K562 (cell line): ENCODE results near the gene NRG3. TPM values are rescaled to one million over a fixed set of nuclear protein-coding genes. Genes with fewer than 3 reads are reported as not detected.

Experiments
- ATAC-seq: fragments of 200-7000 bp; cut with Tn5 transposase; 3 replicates; pipeline ENCODE4 v1.9.1; 2020; ENCODE audit warnings: moderate library complexity
- BruUV-seq: library from RNA; stranded (reverse); fragments of 400-500 nt; replicated peaks from 2 replicates; lab custom pipeline; 2021; lab: Mats Ljungman, UMichigan
- CTCF ChIA-PET: fragments of 300-600 bp; formaldehyde crosslinking; extraction: SDS; loops from one replicate; lab custom pipeline; 2021; ENCODE audit warnings: low intra/inter-chr PET ratio; lab: Yijun Ruan, JAX
- POLR2A ChIA-PET: fragments of 300-600, 350-650 bp; sonication (Branson Sonifier 250); formaldehyde crosslinking; extraction: SDS; loops from one replicate; lab custom pipeline; 2021; ENCODE audit warnings: antibody characterized with exemption, inconsistent platforms; lab: Yijun Ruan, JAX
- DNase-seq, 4 experiments: peaks; one replicate each; pipeline versions ENCODE4 v3.0.0 to v3.0.0-alpha.2; 2011 to 2018; ENCODE audit warnings: low spot score in 3 of 4, mixed read lengths in 3 of 4; ENCODE audit errors: extremely low read depth in 1 of 4
- FAIRE-seq: peaks from 2 replicates; lab custom pipeline; 2011; peaks lifted over from hg19 to GRCh38; lab: Jason Lieb, UNC
- H2AFZ ChIP-seq: 2 replicates; pipeline ENCODE4 v1.6.0; 2011; ENCODE audit warnings: low read depth, low read length, control low read depth, inconsistent platforms
- H3K27ac ChIP-seq: fragments of 200-600 bp; 3 replicates; pipeline ENCODE4 v1.8.0; 2011; ENCODE audit warnings: low read depth, mild to moderate bottlenecking, control low read depth, inconsistent platforms, low read length, moderate library complexity, mixed read lengths; ENCODE audit errors: extremely low read depth
- H3K27me3 ChIP-seq, 2 experiments: fragments of 300-600 bp in 1 of 2; 2 replicates in 1 of 2; 3 replicates in 1 of 2; pipeline versions ENCODE4 v1.6.0 to v1.8.0; 2011; ENCODE audit warnings: inconsistent platforms in 2 of 2, low read length in 2 of 2, mild to moderate bottlenecking in 1 of 2, mixed read lengths in 1 of 2, moderate library complexity in 1 of 2; ENCODE audit not compliant: control insufficient read depth in 2 of 2, insufficient read depth in 2 of 2
- H3K36me3 ChIP-seq: fragments of 300-600 bp; 3 replicates; pipeline ENCODE4 v1.8.0; 2011; ENCODE audit warnings: mild to moderate bottlenecking, low read length, inconsistent platforms; ENCODE audit not compliant: control insufficient read depth, insufficient read depth
- H3K4me1 ChIP-seq, 2 experiments: fragments of 200-600 bp in 1 of 2; replicated peaks in 1 of 2; 2 replicates in 1 of 2; 3 replicates in 1 of 2; pipeline versions ENCODE4 v1.5.1 to v1.8.0; 2011; ENCODE audit warnings: inconsistent platforms in 2 of 2, low read length in 2 of 2, mild to moderate bottlenecking in 1 of 2, mixed read lengths in 1 of 2, moderate library complexity in 1 of 2; ENCODE audit not compliant: control insufficient read depth in 2 of 2, insufficient read depth in 2 of 2
- H3K4me2 ChIP-seq: 2 replicates; pipeline ENCODE4 v1.6.1; 2011; ENCODE audit warnings: low read length, control low read depth, inconsistent platforms, mixed read lengths; ENCODE audit not compliant: insufficient read depth
- H3K4me3 ChIP-seq: fragments of 200-600 bp; sonication (generic), shearing (Covaris generic); 2 replicates; pipeline ENCODE4 v1.5.1; 2016; ENCODE audit warnings: control low read depth, inconsistent platforms
- H3K79me2 ChIP-seq: fragments of 200-600 bp; 3 replicates; pipeline ENCODE4 v1.8.0; 2011; ENCODE audit warnings: low read length, inconsistent platforms; ENCODE audit not compliant: control insufficient read depth, insufficient read depth
- H3K9ac ChIP-seq, 2 experiments: 2 replicates each; pipeline versions ENCODE4 v1.6.0 to v1.6.1; 2011; ENCODE audit warnings: low read depth in 2 of 2, low read length in 2 of 2, control low read depth in 1 of 2, inconsistent platforms in 1 of 2, mild to moderate bottlenecking in 1 of 2, mixed read lengths in 1 of 2; ENCODE audit not compliant: insufficient read depth in 1 of 2
- H3K9me1 ChIP-seq: one replicate; pipeline ENCODE4 v1.6.0; 2011; ENCODE audit warnings: inconsistent platforms, mild to moderate bottlenecking, low read length, moderate library complexity; ENCODE audit not compliant: control insufficient read depth, insufficient read depth
- H3K9me3 ChIP-seq: replicated peaks from 2 replicates; pipeline ENCODE4 v1.5.1; 2011; ENCODE audit warnings: low read depth, low read length, inconsistent platforms; ENCODE audit not compliant: control insufficient read depth, insufficient read depth
- H4K20me1 ChIP-seq: replicated peaks from 2 replicates; pipeline ENCODE4 v1.6.1; 2011; ENCODE audit warnings: low read length, inconsistent platforms, mixed read lengths; ENCODE audit not compliant: control insufficient read depth, insufficient read depth
- ATF1 ChIP-seq, 2 experiments: fragments of 450-650 bp in 1 of 2; IDR thresholded peaks; 2 replicates each; pipeline ENCODE4 v1.6.1; 2016; ENCODE audit warnings: missing compliant biosample characterization in 1 of 2, missing genetic modification characterization in 1 of 2
- ETV1 ChIP-seq: fragments of 450-650 bp; conservative IDR thresholded peaks from 2 replicates; pipeline ENCODE4 v1.6.1; 2016; ENCODE audit warnings: missing genetic modification characterization, control low read depth, low read depth, missing compliant biosample characterization
- HDAC2 ChIP-seq: fragments of 450-650 bp; IDR thresholded peaks from 2 replicates; pipeline ENCODE4 v1.6.1; 2016; ENCODE audit warnings: mild to moderate bottlenecking
- KDM4B ChIP-seq, 2 experiments: fragments of 450-650 bp in 1 of 2; sonication (generic) in 1 of 2; IDR thresholded peaks; 2 replicates each; pipeline ENCODE4 v1.6.1; 2016 to 2017; ENCODE audit warnings: borderline replicate concordance in 2 of 2, antibody characterized with exemption in 1 of 2, low read depth in 1 of 2, mild to moderate bottlenecking in 1 of 2
- MAFG ChIP-seq: fragments of 450-650 bp; conservative IDR thresholded peaks from 2 replicates; pipeline ENCODE4 v1.6.1; 2016; ENCODE audit warnings: missing genetic modification characterization, missing compliant biosample characterization
- PTBP1 ChIP-seq: fragments of 200-400 bp; formaldehyde crosslinking; IDR thresholded peaks from 2 replicates; pipeline ENCODE4 v1.6.1; 2017; ENCODE audit warnings: low read depth, low read length
- SMARCA4 ChIP-seq: fragments of 450-650 bp; IDR thresholded peaks from 2 replicates; pipeline ENCODE4 v1.6.1; 2016
- ZKSCAN3 ChIP-seq: fragments of 250-450 bp; sonication (Bioruptor Pico); IDR thresholded peaks from 2 replicates; pipeline ENCODE4 v1.4.0; 2020
- ZNF780A ChIP-seq: fragments of 250-450 bp; sonication (Bioruptor Pico); IDR thresholded peaks from 2 replicates; pipeline ENCODE4 v1.5.0; 2021; ENCODE audit warnings: mild to moderate bottlenecking
- WGBS: fragments of 100-300 bp; shearing (Covaris generic); methylation state at CpG from one replicate; pipeline ENCODE4 v1.1.6; 2016; ENCODE audit warnings: low coverage, mixed read lengths; ENCODE audit not compliant: insufficient coverage; ENCODE audit errors: missing lambda C conversion rate; 5-methylcytosine and 5-hydroxymethylcytosine counted together
- in situ Hi-C: fragments of 300-500 bp; cut with MboI; formaldehyde crosslinking; loops from 4 replicates; pipeline ENCODE4 v1.15.0; 2018; ENCODE audit warnings: inconsistent platforms, mixed read lengths
- intact Hi-C: fragments of 100-400 bp; cut with micrococcal nuclease; formaldehyde crosslinking; loops from 2 replicates; pipeline ENCODE4 v1.14.2; 2022
- polyA plus RNA-seq, 8 experiments: library from polyadenylated mRNA; depleted of rRNA in 4 of 8; stranded (reverse) in 5 of 8; unstranded in 3 of 8; fragments of >200 nt; fragmentation: Nextera tagmentation in 2 of 8; fragmentation: Illumina TruSeq in 1 of 8; extraction: Ambion mirVana in 2 of 8; extraction: Trizol in 1 of 8; gene quantifications; 2 replicates each; pipeline versions ENCODE4 v1.2.1 to v1.2.3, GENCODE V29; 2011 to 2014; ENCODE audit warnings: inconsistent platforms in 1 of 8, missing spikeins in 1 of 8
- total RNA-seq, 7 experiments: library from RNA; depleted of rRNA in 6 of 7; stranded (reverse); fragments of >200 nt in 6 of 7; fragmentation: Illumina TruSeq in 2 of 7; extraction: Trizol in 2 of 7; gene quantifications; 2 replicates each; pipeline versions ENCODE4 v1.2.1 to v1.2.3, GENCODE V29; 2011 to 2021; ENCODE audit warnings: low replicate concordance in 1 of 7
- TF ChIP-seq, protein P1 (sequence below), 2 experiments: fragments of 450-650 bp; IDR thresholded peaks; 2 replicates each; pipeline ENCODE4 v1.6.1; 2018; ENCODE audit warnings: mild to moderate bottlenecking in 2 of 2, low read depth in 1 of 2; ENCODE audit not compliant: partially characterized antibody in 2 of 2
- TF ChIP-seq, protein P2 (sequence below): fragments of 250-450 bp; sonication (Bioruptor Pico); IDR thresholded peaks from 2 replicates; pipeline ENCODE4 v1.4.0; 2020

The NRG3 gene
- total and polyA plus RNA-seq, 9 of the 15 experiments (the other 6 are each of a cell fraction or from before 2014, with no cell fraction given), result not detected

DNA sequence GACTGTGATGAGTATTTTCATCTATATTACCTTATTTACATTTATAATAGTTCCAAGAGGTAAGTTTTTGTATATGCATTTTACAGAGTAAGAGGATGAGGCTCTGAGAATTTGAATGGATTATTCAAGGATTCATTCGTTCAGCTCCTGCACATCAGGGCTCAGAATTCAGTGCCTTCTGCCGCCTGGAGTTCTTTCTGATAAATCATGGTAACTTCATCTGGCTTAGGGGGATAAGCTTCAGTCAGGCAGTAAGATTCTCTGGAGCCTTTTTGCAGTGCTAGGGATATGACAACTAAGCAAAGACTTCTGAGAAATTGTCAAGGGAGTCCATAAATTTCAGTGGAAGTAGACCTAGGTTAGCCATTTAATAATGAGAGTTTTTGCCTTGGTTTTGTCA is 668.6 kb downstream of the NRG3 start:
- FAIRE-seq (no peak), DNase-seq (no peak), ATAC-seq (no peak)
- 3% methylated on average over 2 of the region's 2 CpGs for WGBS
- Histone ChIP-seq H3K79me2 (no peaks in the 10 kb centered on the region), H3K4me1 (no peaks in the 10 kb centered on the region), H4K20me1 (no peaks in the 10 kb centered on the region), H3K4me3 (no peak overlapping the region), H3K9me1 (no peaks in the 10 kb centered on the region), H2AFZ (no peak overlapping the region), H3K4me2 (no peak overlapping the region), H3K36me3 (no peaks in the 10 kb centered on the region), H3K9ac (no peak overlapping the region), H3K27me3 (no peaks in the 10 kb centered on the region), H3K27ac (no peak overlapping the region), H3K9me3 (no peaks in the 10 kb centered on the region)
- in situ Hi-C loops, result no loop called here
- no TSS peak for BruUV-seq
- TF ChIP-seq, protein P1, sequence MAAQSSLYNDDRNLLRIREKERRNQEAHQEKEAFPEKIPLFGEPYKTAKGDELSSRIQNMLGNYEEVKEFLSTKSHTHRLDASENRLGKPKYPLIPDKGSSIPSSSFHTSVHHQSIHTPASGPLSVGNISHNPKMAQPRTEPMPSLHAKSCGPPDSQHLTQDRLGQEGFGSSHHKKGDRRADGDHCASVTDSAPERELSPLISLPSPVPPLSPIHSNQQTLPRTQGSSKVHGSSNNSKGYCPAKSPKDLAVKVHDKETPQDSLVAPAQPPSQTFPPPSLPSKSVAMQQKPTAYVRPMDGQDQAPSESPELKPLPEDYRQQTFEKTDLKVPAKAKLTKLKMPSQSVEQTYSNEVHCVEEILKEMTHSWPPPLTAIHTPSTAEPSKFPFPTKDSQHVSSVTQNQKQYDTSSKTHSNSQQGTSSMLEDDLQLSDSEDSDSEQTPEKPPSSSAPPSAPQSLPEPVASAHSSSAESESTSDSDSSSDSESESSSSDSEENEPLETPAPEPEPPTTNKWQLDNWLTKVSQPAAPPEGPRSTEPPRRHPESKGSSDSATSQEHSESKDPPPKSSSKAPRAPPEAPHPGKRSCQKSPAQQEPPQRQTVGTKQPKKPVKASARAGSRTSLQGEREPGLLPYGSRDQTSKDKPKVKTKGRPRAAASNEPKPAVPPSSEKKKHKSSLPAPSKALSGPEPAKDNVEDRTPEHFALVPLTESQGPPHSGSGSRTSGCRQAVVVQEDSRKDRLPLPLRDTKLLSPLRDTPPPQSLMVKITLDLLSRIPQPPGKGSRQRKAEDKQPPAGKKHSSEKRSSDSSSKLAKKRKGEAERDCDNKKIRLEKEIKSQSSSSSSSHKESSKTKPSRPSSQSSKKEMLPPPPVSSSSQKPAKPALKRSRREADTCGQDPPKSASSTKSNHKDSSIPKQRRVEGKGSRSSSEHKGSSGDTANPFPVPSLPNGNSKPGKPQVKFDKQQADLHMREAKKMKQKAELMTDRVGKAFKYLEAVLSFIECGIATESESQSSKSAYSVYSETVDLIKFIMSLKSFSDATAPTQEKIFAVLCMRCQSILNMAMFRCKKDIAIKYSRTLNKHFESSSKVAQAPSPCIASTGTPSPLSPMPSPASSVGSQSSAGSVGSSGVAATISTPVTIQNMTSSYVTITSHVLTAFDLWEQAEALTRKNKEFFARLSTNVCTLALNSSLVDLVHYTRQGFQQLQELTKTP (IDR thresholded peaks at IDR 0.05; ENCODE audit: low read depth in 1 of 2, partially characterized antibody in 2 of 2), result no peak
- no peak for TF ChIP-seq SMARCA4
- TF ChIP-seq HDAC2, result no peak
- TF ChIP-seq ZNF780A, result no peak
- TF ChIP-seq ZKSCAN3 (CRISPR knock-in tag), result no peak
- TF ChIP-seq, protein P2, sequence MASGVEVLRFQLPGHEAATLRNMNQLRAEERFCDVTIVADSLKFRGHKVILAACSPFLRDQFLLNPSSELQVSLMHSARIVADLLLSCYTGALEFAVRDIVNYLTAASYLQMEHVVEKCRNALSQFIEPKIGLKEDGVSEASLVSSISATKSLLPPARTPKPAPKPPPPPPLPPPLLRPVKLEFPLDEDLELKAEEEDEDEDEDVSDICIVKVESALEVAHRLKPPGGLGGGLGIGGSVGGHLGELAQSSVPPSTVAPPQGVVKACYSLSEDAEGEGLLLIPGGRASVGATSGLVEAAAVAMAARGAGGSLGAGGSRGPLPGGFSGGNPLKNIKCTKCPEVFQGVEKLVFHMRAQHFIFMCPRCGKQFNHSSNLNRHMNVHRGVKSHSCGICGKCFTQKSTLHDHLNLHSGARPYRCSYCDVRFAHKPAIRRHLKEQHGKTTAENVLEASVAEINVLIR (CRISPR knock-in tag), result no peak
- TF ChIP-seq ATF1 (CRISPR knock-in tag; IDR thresholded peaks at IDR 0.05), result no peak
- no peak for TF ChIP-seq ATF1 (tag; IDR thresholded peaks at IDR 0.05)
- TF ChIP-seq MAFG (tag), result no peak
- no peak for TF ChIP-seq KDM4B (IDR thresholded peaks at IDR 0.05; ENCODE audit: borderline replicate concordance in 2 of 2, low read depth in 1 of 2)
- TF ChIP-seq PTBP1, result no peak
- no peak for TF ChIP-seq ETV1
- POLR2A ChIA-PET, result no interaction called here
- intact Hi-C loops, result no loop called here
- CTCF ChIA-PET, result no interaction called here
